HG03439 (cell line): Measurements from ENCODE around the gene PEX7.
"Not testable (repeated sequence)": the region's sequence is repeated elsewhere in the genome, so short reads cannot be mapped to it uniquely, and the experiment has no call there.

Experiments used
- ATAC-seq: cut with Tn5 transposase; IDR thresholded peaks from one replicate; pipeline ENCODE4 v1.9.1; 2021; ENCODE audit warnings: mild to moderate bottlenecking, moderate library complexity; ENCODE audit not compliant: unreplicated experiment

The PEX7 gene

DNA sequence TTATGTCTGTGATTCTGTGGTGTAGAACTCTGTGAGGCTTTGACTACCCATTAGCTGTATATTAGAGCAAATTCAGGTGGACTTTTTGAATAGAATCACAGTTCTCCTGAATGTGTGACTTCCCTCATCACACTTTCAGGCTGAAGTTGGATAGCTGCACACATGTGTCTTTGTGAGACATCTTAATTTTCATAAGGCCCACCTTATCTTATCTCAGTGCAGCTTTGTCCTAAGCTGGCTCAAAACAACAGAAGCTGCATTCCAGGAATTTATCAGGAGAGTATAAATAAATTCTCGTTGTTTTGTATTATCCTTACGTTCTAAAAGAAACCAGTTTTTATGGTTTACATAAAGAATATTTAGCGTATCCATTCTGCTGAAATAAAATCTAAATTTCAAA, 73.5 kb downstream of the PEX7 start:
- ATAC-seq = no peak

DNA sequence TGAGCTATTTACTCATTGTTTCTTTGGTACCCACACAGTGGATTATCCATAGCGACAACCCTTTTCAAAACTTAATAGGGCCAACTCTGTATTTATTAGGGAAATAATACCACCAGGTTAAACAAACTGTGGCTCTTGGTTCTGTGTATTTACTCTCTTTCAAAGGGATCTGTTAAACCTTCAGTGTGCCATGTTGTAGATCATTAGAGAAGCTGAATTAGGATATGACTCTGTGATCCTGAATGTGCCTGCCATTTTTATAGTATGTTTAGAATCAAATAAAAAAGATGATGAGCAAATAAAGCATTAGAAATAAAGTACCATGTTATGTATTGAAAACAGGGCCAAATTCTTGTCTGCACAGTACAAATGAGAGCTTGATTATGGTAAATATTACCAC, 74.7 kb downstream of the PEX7 start:
- ATAC-seq = no peak

DNA sequence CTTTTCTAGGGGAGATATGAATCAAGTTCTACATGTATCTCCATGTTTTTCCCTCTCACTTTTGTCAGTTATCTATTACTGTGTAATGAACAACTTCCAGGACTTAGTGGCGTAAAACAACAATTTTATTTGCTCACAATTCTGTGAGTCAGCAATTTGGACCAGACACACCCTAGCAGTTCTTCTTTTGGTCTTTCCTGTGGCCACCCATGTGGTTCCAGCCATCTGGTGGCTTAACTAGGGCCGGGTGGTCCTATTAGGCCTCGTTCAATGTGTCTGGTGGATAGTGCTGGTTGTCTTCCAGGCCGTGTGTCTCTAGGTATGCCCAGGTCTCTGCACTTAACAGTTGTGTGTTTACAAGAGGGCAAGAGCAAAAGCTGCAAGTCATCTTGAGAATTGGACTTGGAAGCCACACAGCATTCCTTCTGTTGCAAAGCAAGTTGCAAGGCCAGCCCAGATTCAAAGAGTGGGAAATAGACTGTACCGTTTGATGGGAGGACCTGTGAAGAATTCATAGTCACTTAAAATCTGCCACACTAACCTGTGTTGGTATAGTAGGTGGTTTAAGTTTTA, 78.9 kb downstream of the PEX7 start:
- no peak for ATAC-seq

DNA sequence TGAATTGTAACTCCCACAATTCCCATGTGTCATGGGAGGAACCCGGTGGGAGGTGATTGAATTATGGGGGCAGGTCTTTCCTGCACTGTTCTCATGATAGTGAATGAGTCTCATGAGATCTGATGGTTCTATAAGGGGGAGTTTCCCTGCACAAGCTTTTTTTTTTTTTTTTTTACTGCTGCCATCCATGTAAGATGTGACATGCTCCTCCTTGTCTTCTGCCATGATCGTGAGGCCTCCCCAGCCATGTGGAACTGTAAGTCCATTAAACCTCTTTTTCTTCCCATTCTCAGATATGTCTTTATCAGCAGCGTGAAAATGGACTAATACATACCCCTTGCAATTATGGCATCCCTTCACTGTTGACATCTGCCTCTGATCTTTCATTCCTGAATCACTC, 82.1 kb downstream of the PEX7 start:
- not testable (repeated sequence) for ATAC-seq

DNA sequence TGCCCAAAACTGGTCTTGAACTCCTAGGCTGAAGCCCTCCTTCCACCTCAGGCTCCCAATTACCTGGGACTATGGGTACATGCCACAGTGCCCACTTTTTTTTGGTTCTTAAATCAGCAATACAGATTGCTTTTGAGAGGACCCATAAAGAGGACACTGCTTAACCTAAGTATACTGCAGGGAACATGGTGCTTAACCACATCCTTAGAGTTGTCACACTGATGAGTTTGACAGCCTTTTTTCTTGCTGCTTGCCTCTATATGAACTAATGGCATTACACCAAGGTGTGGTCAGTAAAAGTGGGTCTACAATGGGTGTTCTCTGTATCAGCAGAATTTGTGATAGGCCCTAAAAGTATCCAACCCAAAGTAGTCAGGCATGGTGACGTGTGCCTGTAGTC, 92.6 kb downstream of the PEX7 start:
- ATAC-seq = no peak

DNA sequence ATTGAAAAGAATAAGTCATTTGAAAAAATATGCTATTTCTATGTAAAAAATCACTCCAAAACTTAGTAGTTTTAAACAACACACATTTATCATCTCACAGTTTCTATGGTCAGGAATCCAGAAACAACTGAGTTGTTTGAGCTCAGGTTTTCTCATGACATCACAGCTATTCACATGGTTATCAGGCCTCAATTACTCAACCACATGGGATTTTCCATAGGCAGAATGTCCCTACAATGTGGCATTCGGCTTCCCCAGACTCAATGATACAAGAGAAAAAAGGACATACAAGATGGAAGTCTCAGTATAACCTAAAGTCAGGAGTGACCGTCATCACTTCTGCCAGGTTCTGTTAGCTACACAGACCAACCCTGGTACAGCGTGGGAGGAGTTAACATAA, 96.3 kb downstream of the PEX7 start:
- no peak for ATAC-seq

DNA sequence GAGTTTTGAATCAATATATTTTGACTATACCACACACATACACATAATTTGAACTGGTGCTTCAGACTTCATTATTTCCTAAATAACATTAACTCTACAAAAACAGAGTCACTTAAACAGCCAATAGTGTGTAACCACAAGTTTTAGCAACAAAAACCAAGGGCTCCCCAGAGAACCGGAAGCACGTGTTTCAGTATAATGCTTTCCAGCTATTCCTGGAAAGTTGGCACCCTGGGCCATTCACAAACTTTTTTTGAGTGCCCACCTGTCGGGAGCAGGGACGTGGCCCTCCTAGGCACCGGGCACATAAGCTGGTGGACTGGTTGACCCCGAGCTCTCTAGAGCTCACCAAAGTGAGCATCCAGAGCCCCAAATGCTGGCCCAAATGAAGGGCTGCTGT, 97.8 kb downstream of the PEX7 start:
- no peak for ATAC-seq

DNA sequence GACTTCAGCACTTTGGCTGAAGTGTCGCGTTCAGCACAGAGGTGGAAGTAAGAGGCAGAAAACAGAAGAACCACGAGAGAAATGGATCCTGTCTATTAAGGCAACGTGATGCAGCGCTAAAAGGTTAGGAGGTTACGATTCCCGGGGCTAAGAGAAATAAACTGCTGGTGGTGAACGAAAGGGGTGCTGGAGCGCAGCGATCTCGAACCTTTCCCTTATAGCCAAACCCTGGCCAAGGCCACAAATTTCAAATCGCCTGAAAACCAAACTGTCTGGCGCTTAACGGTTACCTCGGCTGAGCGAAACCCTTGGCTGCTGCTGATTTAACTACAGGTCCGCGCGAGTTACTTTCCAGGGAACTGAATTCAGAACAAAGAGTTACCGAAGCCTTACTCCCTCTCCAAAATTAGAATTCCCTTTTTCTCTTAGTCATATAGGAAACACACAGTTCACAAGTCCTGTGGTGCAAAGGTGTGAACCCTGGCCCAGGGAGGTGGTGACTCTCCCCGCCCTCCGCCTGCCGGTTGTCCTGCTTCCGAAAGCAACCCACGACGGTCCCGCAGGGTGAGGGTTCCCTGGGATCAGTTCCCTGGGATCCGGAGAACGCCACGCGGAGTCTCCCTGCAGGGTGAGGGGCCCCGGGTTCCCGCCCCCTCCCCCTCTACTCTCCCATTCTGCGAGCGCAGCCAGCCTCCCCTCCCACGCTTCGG, 98.4 kb downstream of the PEX7 start:
- no peak for ATAC-seq

DNA sequence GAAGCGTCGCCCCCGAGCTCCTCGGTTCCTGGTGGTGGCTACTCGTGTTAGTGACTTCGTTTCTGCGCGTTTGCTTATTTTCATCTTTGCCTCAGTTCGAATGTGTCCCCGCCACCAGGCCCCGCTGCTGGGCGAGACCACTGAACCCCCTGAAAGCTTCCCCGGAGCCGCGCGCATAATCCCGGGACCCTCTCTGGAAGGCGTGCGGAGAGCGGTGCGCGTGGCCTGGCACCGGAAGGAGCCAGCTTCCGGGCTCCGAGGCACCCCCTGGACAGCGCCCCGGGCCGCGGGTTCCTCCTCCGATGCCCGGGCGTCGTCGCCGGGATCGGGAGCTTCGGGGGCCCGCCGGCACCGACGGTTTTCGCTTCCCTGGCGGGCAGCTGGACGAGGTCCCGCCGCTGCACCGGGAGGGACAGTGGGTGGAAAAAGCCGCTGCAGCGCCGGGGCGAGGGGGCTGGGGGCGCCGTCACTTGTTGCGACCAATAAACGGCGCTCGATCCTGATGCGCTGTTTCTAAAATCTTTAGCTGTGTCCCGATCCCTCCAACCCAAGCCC, 99.1 kb downstream of the PEX7 start:
- ATAC-seq = no peak

DNA sequence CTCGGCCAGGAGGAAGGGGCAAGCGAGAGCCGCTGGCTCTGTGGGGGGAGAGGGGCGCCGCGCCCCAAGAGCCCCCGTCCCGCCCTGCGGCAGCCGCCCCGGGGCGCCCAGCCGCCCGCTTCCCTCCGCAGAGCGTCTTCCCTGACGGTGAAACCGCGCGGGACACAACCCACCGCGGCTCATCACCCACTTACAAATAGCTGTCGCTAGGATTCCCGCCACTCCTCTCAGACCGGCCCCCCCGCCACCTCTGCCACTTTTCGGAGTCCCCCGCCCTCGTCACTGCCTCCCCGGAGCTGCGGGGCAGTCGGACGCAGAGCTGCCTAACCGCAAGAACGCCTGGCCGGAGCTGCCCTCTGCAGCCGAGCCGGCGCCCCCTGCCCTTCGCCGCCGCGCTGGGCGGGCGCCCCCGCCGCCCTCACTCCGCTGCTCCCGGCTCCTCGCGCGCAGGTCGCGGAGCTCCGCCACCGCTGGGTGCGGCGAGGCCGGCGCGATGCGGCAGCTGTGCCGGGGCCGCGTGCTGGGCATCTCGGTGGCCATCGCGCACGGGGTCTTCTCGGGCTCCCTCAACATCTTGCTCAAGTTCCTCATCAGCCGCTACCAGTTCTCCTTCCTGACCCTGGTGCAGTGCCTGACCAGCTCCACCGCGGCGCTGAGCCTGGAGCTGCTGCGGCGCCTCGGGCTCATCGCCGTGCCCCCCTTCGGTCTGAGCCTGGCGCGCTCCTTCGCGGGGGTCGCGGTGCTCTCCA, 99.7 kb downstream of the PEX7 start, which contains the start of gene SLC35D3:
Gene SLC35D3 (plus strand): TSS at position 366 of the 749 bp plus-strand sequence. CDS start 128 bp downstream, at position 494.
- no peak for ATAC-seq

DNA sequence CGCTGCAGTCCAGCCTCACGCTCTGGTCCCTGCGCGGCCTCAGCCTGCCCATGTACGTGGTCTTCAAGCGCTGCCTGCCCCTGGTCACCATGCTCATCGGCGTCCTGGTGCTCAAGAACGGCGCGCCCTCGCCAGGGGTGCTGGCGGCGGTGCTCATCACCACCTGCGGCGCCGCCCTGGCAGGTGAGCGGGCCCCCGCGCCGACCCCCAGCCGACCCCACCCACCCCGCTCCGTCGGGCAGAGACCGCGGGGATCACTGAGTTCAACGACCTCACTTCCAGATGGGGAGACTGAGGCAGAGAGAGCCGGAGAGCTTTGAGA, 100.3 kb downstream of the PEX7 start:
- no peak for ATAC-seq

DNA sequence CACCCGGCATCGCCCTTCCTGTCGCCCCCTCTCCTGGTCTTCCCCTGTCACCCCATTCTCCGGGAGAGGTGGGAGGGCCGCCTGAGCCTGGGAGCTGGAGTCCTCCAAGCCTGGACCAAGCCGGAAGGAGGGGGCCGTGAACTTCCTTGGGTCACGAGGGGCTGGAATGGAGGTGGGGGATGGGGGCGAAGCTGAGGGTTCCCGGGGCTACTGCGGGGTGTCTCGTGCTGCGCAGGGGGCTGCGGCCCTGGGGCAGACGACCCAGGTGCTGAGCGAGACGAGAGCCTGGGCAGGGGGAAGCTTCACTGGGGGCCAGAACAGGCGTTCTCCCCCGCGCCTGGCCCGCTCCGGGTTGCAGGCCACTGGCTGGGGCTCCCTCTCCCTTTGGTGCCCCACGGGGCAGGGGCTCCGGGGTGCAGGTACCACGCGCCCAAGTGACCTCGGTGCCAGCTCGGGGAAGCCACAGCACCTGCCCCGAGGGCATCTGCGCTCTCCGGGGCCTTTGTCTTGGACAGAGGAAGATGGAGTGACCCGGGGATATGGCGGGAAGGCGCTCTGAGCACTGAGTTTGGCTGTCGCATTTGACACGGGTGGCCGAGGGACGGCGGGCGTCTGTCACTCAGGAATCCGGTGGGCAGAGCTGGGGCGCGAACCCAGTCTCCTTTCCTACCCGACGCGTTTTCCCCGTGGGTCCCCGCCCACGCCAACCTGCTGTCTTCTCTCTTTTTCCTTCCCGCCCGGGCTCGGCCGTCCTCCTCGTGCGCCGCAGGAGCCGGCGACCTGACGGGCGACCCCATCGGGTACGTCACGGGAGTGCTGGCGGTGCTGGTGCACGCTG, 100.9 kb downstream of the PEX7 start:
- ATAC-seq = no peak

DNA sequence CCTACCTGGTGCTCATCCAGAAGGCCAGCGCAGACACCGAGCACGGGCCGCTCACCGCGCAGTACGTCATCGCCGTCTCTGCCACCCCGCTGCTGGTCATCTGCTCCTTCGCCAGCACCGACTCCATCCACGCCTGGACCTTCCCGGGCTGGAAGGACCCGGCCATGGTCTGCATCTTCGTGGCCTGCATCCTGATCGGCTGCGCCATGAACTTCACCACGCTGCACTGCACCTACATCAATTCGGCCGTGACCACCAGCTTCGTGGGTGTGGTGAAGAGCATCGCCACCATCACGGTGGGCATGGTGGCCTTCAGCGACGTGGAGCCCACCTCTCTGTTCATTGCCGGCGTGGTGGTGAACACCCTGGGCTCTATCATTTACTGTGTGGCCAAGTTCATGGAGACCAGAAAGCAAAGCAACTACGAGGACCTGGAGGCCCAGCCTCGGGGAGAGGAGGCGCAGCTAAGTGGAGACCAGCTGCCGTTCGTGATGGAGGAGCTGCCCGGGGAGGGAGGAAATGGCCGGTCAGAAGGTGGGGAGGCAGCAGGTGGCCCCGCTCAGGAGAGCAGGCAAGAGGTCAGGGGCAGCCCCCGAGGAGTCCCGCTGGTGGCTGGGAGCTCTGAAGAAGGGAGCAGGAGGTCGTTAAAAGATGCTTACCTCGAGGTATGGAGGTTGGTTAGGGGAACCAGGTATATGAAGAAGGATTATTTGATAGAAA, 101.7 kb downstream of the PEX7 start:
- no peak for ATAC-seq

DNA sequence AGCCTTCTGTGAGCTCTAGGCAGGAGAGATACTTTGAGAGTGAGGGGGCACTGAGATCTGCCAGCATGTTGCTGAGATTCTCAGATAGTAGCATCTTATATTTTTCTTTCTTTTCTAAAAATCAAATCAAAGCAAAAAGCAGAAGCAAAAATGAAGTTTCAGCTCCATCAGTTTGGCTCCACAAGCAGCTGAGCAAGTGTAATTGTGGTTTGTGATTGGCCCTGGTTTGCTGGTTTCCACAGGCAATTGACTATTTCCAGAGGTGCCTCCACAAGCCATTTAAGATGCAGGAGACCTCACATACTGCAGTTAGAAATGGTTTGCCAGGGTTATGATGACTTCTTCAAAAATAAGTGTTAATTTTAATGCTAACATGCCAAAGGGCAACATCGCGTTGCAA, 104.0 kb downstream of the PEX7 start:
- no peak for ATAC-seq

DNA sequence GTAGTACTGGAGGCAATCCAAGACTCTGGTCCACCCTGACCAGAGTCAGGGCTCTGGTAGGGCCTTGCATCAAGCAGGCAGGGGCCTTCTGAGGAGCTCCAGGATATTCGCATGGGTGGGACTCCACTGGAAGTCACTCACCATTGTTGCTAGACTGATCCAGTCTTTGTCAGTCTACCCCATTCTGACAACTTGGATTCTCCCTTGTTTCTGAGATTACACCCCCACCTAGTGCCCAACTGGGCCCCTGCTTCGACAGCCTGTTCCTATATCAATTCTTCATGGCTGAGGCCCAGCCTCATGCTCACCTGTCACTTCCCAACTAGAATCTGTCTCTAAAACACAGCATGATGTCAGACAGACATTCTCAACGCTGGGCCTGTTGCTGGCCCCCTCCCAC, 104.9 kb downstream of the PEX7 start:
- ATAC-seq = no peak

DNA sequence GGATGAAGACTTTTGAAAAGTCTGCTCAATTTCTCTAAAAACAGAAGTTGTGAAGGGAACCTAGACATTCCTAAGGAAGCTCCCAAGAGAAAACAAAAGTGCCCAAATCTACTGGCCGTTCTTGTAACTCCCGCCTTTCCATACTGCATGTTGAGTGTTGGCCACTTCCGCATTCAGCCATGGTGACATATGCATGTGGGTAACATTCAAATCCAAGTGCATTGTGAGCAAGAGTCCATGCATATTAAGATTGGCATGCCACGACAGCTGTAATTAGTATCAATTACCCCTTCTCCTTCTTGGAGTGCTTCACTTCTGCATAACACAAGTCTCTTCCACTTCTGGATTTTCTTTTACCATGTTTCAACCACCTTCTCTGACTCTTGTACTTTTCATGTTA, 108.1 kb downstream of the PEX7 start:
- ATAC-seq = no peak

DNA sequence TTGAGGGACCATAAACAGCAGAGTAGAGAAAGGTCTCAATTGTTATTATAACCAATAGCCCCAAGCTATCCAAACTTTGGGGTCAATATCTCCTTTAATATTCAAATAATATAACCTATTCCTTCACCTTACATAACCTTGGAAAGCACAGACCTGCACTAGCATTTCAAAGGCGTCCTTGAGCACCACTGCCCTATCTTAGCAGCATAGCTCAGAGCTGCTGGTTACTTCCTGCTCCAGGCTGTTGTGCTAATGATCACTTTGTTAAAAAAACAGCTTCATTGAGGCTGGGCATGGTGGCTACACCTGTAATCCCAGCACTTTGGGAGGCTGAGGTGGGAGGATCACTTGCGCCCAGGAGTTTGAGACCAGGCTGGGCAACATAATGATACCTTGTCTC, 110.2 kb downstream of the PEX7 start:
- ATAC-seq = no peak

DNA sequence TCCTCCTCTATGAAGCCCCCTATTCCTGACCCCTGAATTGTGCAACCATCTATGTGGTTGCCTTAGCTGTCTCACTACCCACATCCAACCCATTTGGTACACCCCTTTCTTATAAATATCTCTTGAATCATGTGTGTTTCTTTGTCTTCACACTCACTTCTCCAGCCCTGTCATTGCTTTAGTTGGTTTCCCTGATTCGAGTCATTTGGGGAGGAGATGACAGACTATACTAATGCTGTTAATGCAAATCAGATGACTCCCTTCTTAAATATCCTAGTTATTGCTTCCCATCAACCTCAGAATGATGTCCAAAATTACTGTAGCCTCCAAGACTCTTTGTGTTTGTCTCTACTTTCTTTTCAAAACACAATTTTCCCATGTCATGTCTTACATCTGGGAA, 122.7 kb downstream of the PEX7 start:
- ATAC-seq = no peak

DNA sequence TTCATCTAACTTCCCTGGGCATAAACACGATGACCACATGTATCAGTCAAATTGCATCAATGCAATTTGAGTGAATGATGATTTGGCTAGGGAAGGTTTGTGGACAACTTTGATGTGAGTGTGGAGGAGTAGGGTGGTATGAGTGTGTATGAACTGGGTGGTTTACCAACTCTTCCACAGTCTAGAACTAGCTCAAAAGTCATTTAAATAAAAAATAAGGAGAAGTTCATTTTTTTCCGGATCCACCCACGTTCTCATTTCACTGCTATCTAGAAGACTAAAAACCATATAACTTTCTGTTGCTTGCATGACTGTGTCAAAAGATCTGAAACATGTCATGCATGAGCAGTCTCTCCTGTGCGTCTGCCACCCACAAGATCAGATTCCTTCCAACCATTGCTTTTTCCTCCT, 123.3 kb downstream of the PEX7 start:
- no peak for ATAC-seq

DNA sequence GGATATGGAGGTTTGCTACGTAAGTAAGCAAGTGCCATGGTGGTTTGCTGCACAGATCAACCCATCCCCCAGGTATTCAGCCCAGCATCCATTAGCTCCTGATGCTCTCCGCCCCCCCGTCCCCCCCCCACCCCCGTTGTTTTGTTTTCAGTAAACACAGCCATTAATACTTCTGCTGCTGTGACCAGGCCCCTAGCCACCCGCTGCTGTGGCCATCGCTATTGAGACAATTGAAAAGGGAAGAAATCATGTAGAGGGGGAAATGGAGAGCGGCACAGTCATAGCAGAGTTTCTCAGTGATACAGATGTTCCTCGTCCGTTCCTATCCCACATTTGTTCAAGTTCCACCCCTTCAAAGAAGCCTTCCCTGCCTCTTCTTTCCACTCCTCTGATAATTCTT, 124.6 kb downstream of the PEX7 start:
- no peak for ATAC-seq

DNA sequence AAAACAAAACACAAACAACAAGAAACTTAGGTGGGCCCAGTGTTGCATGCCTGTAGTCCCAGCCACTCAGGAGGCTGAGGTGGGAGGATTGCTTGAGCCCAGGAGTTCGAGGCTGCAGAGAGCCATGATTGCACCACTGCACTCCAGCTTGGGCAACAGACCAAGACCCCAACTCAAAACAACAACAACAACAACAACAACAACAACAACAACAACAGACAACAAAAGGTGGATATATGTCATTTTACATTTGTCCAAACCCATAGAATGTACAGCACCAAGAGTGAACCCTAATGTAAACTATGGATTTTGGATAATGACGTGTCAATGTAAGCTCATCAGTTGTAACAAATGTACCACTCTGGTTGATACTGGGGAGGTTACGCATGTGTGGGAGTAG, 127.6 kb downstream of the PEX7 start:
- ATAC-seq = not testable (repeated sequence)
